Colonic mucosa (tissue), 4 donors: ENCODE measurements around the gene HDAC2. TPM values are rescaled to one million over a fixed set of nuclear protein-coding genes. Genes with fewer than 3 reads are reported as not detected.

Source experiments
- DNase-seq: peaks from one replicate; pipeline ENCODE4 v3.0.0-alpha.2; 2020
- H3K27ac ChIP-seq: fragments of 200-600 bp; one replicate; pipeline ENCODE4 v1.8.0; 2021
- H3K27me3 ChIP-seq: fragments of 200-600 bp; one replicate; pipeline ENCODE4 v1.8.0; 2021
- H3K36me3 ChIP-seq: fragments of 200-600 bp; one replicate; pipeline ENCODE4 v1.8.0; 2021
- H3K4me1 ChIP-seq: fragments of 200-600 bp; one replicate; pipeline ENCODE4 v1.8.0; 2021; ENCODE audit warnings: mild to moderate bottlenecking
- H3K4me3 ChIP-seq: fragments of 200-600 bp; one replicate; pipeline ENCODE4 v1.8.0; 2021
- H3K9ac ChIP-seq, 2 donors: one replicate each; pipeline ENCODE4 v1.7.0; 2013; ENCODE audit warnings: control low read depth in 2 of 2, low read depth in 2 of 2, low read length in 2 of 2
- H3K9me3 ChIP-seq: fragments of 200-600 bp; one replicate; pipeline ENCODE4 v1.8.0; 2021
- CTCF ChIP-seq: fragments of 200-600 bp; IDR thresholded peaks from one replicate; pipeline ENCODE4 v1.8.0; 2022; ENCODE audit warnings: antibody characterized with exemption, mild to moderate bottlenecking
- intact Hi-C: fragments of 100-400 bp; cut with DNase I; formaldehyde crosslinking; loops from one replicate; pipeline ENCODE4 v1.14.1; 2022
- total RNA-seq, 2 donors: library from RNA; stranded (reverse); fragmentation: NEBNext Ultra II Directional in 1 of 2; extraction: Animal tissue kit (Norgen Biotek cat#: 25700) in 1 of 2; gene quantifications; one replicate each; pipeline ENCODE4 v1.2.1, GENCODE V29; 2021
- donor health status: healthy.
- donor health status: DM: no; HTN: no; CAD: no.
- donor health status: DM: no; HTN: no; CAD: no.

Gene HDAC2
- total RNA-seq, 2 donors from 2014 or later, result 79.8 to 95.0 TPM

GRCh38 chr6:114008331-114008730 is 37.4 kb upstream of the HDAC2 start:
- intact Hi-C loops, result no loop called here
- Histone ChIP-seq H3K4me3 (no peak overlapping the region), H3K9me3 (no peaks in the 10 kb centered on the region), H3K27me3 (no peaks in the 10 kb centered on the region), H3K27ac (no peak overlapping the region), H3K36me3 (no peaks in the 10 kb centered on the region), H3K4me1 (no peaks in the 10 kb centered on the region), H3K9ac (no peak overlapping the region)
- no peak for TF ChIP-seq CTCF
- DNase-seq, result no peak

- no peak overlapping the region for H3K9ac ChIP-seq
- no peak for TF ChIP-seq CTCF
- intact Hi-C loops, result no loop called here
- no peaks in the 10 kb centered on the region for H3K36me3 ChIP-seq
- no peaks in the 10 kb centered on the region for H3K27me3 ChIP-seq
- no peaks in the 10 kb centered on the region for H3K9me3 ChIP-seq
- no peaks in the 10 kb centered on the region for H3K4me1 ChIP-seq
- H3K27ac ChIP-seq, result no peak overlapping the region
- H3K4me3 ChIP-seq, result no peak overlapping the region
- no peak for DNase-seq
These were observed 36.6 kb upstream of the HDAC2 start for GRCh38 chr6:114007516-114007915.

- intact Hi-C loops, result no loop called here
These were observed 30.4 kb upstream of the HDAC2 start for GRCh38 chr6:114001354-114001753.

GRCh38 chr6:114000069-114000468 is 29.1 kb upstream of the HDAC2 start:
- H3K36me3 ChIP-seq, result no peaks in the 10 kb centered on the region
- no peak for TF ChIP-seq CTCF
- H3K27me3 ChIP-seq, result no peaks in the 10 kb centered on the region
- H3K9me3 ChIP-seq, result no peaks in the 10 kb centered on the region
- H3K4me3 ChIP-seq, result no peak overlapping the region
- intact Hi-C loops, result no loop called here
- DNase-seq, result no peak
- H3K27ac ChIP-seq, result no peak overlapping the region
- H3K9ac ChIP-seq, result no peak overlapping the region
- H3K4me1 ChIP-seq, result no peaks in the 10 kb centered on the region

More at GRCh38 chr6:114001354-114001753, 30.4 kb upstream of the HDAC2 start:
- H3K27ac ChIP-seq, result no peak overlapping the region
- H3K36me3 ChIP-seq, result no peaks in the 10 kb centered on the region
- no peak overlapping the region for H3K4me3 ChIP-seq
- H3K9me3 ChIP-seq, result no peaks in the 10 kb centered on the region
- no peak for TF ChIP-seq CTCF
- H3K27me3 ChIP-seq, result no peaks in the 10 kb centered on the region
- no peak for DNase-seq
- no peak overlapping the region for H3K9ac ChIP-seq
- no peaks in the 10 kb centered on the region for H3K4me1 ChIP-seq

GRCh38 chr6:113999284-113999683 is 28.3 kb upstream of the HDAC2 start:
- Histone ChIP-seq H3K27ac (no peak overlapping the region), H3K4me1 (no peaks in the 10 kb centered on the region), H3K9me3 (no peaks in the 10 kb centered on the region), H3K36me3 (no peaks in the 10 kb centered on the region), H3K4me3 (no peak overlapping the region), H3K9ac (no peak overlapping the region), H3K27me3 (no peaks in the 10 kb centered on the region)
- DNase-seq, result no peak
- no peak for TF ChIP-seq CTCF
- intact Hi-C loops, result loop anchor here (5.0 kb wide), 1 partner anchor 108 kb away; no protein-coding TSS in a partner anchor
